Activated CD4-positive, alpha-beta T cell treated with anti-CD3 and anti-CD28 coated beads, Interleukin-2, amount 50 U/mL, for 48 hours (primary cell): ENCODE data around the gene LYPD5.
A peak's percentile ranks its signal among the peaks of the same experiment; 100 is the strongest.
"Not testable (repeated sequence)": the region's sequence is repeated elsewhere in the genome, so short reads cannot be mapped to it uniquely, and the experiment has no call there.

Experiments used
- DNase-seq, 2 experiments: peaks; one replicate each; pipeline ENCODE4 v3.0.0-alpha.2; 2020

The LYPD5 gene

GRCh38 chr19:43776286-43776685 is 26.0 kb downstream of the LYPD5 start:
- DNase-seq: peak; percentile 79 to 84

- DNase-seq: no peak
These were observed 26.9 kb downstream of the LYPD5 start for GRCh38 chr19:43775299-43775890.

DNA sequence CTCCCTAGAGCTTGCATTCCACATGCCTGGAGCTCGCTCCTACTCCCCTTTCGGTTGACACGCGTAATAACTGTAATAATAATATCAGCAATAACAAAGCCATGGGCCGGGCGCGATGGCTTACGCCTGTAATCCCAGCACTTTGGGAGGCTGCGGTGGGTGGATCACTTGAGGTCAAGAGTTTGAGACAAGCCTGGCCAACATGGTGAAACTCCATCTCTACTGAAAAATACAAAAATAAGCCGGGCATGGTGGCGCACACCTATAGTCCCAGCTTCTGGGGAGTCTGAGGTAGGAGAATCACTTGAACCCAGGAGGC is 27.3 kb downstream of the LYPD5 start:
- not testable (repeated sequence) for DNase-seq

- no peak for DNase-seq
These were observed 27.9 kb downstream of the LYPD5 start for GRCh38 chr19:43774103-43774939.

- DNase-seq: no peak
These were observed 28.5 kb downstream of the LYPD5 start for GRCh38 chr19:43773725-43774102.

- no peak for DNase-seq
These were observed 33.0 kb downstream of the LYPD5 start for GRCh38 chr19:43769256-43769655.

- no peak for DNase-seq
These were observed 33.8 kb downstream of the LYPD5 start for GRCh38 chr19:43768273-43769050.

- no peak for DNase-seq
These were observed 34.4 kb downstream of the LYPD5 start for GRCh38 chr19:43767818-43768217.

- no peak for DNase-seq
These were observed 34.9 kb downstream of the LYPD5 start for GRCh38 chr19:43767316-43767715.

- DNase-seq: no peak
These were observed 35.5 kb downstream of the LYPD5 start for GRCh38 chr19:43766755-43767043.

DNA sequence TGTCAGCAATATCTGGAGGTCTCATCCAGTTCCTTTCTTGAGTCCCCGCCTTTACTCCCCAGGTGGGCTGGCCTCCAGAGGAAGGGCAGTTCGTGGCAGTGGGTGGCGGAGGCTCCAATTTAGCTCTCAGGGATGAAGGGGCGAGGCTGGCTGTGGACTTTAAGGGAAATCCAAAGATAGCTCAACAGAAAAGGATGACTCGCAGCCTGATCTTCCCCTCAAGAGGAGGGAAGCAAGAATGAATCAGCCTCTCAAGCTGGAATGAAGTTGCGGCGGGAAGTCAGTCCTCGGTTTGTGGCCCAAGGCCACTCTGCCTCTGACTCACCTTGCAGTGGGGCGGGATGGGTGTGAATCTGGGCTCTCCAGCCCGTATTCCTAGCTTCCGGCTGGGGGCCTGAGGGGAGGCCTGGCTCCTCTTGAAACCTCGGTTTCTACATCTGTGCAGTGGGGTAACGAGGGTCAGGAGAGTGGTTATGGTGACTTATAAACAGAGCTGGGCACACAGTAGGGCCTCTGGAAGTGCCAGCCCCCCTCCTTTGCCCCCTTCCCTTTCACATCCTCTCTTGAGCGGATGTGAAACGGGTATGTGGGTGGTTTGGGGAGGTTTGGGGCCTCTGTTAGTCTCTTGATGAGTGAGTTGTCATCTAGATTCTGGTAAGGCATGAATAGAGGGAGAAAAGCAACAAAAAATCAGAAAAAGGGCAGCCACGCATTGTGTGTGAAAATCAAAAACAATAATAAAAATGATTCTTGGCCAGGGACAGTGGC is 37.0 kb downstream of the LYPD5 start:
- DNase-seq: peak; percentile 89 to 92

DNA sequence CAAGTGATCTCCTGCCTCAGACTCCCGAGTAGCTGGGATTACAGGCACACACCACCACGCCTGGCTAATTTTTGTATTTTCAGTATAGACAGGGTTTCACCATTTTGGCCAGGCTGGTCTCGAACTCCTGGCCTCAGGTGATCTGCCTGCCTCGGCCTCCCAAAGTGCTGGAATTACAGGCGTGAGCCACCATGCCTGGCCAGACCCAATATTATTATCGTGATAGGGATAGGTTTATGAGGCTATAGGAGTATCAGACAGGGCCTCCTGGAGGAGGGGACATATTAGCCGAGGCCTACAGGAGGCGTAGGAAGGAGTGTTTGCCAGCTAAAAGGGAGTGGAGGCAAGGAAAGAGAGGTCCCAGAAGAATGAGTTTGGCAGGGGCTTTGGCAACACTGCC is 37.6 kb downstream of the LYPD5 start:
- not testable (repeated sequence) for DNase-seq

DNA sequence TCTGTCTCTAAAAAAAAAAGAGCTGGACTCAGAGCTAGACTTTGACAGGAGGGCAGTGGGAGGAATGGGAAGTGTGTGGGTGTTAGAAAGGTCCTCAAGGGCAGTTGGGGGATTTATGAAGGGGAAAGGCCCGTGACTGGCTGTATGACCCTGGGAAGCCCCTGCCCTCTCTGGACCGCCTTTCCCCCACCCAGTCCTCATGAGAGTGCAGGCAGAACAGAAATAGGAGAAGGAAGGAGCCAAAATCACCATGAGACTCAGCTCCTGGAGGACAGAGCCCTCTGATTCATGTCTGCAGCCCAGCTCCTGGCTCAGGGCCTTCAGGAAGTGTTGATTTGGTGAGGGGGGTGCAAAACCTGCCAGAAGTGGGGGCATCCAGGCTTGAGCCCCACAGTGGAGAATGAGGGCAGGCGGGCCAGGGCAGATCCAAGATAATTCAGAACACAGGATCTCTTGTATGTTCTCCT is 38.7 kb downstream of the LYPD5 start:
- peak; percentile 49 to 56 for DNase-seq

DNA sequence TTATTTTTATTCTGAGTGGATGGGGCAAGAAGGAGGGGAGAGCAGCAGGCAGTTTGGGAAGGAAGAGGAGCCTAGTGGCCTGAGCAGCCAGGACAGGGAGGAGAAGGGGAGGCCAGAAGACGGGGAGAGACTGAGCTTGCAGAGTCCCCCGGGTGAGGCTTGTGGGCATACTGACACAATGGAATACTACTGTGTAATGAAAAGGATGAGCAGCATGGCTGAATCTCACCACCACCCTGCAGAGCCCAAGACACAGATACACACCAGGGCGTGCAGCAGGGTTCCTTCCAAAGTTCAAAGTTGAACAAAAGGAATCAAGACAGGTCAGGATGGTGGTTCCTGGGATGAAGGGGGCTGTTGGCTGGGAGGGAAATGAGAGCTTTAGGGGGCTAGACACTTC is 39.4 kb downstream of the LYPD5 start:
- no peak for DNase-seq

DNA sequence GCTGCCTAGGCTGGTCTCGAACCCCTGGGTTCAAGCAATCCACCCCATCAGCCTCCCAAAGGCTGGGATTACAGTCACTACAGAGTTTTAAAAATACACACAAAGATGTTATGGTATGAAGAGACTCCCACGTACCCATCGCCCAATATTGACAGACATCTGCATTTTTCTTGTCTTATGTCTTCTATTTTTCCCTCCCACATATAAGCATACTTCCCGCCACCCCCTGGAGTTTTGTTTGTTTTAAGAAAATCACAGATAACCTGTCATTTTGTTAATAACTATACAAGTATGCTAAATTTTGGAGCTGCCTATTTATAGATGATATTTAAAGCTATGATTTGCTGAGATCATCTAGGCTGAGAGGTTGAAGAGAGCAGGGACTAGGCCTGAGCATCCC is 41.3 kb downstream of the LYPD5 start:
- no peak for DNase-seq

DNA sequence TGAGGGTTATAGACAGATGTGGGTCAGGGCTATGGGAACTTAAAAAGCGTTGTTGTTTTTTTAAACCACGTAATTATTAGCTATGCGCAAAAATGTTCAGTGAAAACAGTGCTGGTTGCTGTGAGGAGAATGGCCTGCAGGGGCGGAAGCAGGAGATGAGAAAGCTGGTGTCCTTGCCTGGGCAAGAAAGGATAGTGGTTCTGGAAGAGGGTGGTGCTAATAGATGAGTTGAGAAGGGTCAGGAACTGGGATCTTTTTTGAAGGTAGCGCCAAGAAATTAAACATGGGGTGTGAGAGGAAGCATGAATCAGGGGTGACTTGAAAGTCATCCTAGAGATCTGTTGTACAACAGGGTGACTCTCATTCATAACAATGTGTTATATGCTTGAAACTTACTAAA is 42.7 kb downstream of the LYPD5 start:
- DNase-seq: no peak

- DNase-seq: peak; percentile 83 to 88
These were observed 46.9 kb downstream of the LYPD5 start for GRCh38 chr19:43755256-43755801.

GRCh38 chr19:43754503-43755255 is 47.6 kb downstream of the LYPD5 start, which contains the start of gene SMG9:
SMG9 (minus strand) TSS chr19:43754962; CDS start chr19:43750741, 4,221 bp downstream.
- peak; percentile 97 for DNase-seq

- DNase-seq: no peak
These were observed 48.1 kb downstream of the LYPD5 start for GRCh38 chr19:43754253-43754502.

GRCh38 chr19:43752287-43752875 is 49.9 kb downstream of the LYPD5 start:
- peak in 1 of 2 experiments; percentile 23 for DNase-seq

- DNase-seq: no peak
These were observed 50.6 kb downstream of the LYPD5 start for GRCh38 chr19:43751466-43752220.
